Stimulated activated naive CD8-positive, alpha-beta T cell treated with anti-CD3 and anti-CD28 coated beads, Interleukin-15, Interleukin-2, amounts not matched to agents 100 ng/mL and 50 ng/mL, for 24 hours (primary cell): ENCODE results near the gene SLCO3A1.

Experiments used
- H3K27ac Mint-ChIP-seq: one replicate; pipeline ENCODE4 v1.8.0; 2021; ENCODE audit warnings: mild to moderate bottlenecking, mixed read lengths
- H3K27me3 Mint-ChIP-seq: one replicate; pipeline ENCODE4 v1.8.0; 2021; ENCODE audit warnings: mixed read lengths
- H3K36me3 Mint-ChIP-seq: one replicate; pipeline ENCODE4 v1.8.0; 2021; ENCODE audit warnings: low read depth, mixed read lengths
- H3K4me1 Mint-ChIP-seq: one replicate; pipeline ENCODE4 v1.8.0; 2021; ENCODE audit warnings: low read depth, mixed read lengths
- H3K4me3 Mint-ChIP-seq: one replicate; pipeline ENCODE4 v1.8.0; 2021; ENCODE audit warnings: mild to moderate bottlenecking, mixed read lengths
- H3K9me3 Mint-ChIP-seq: one replicate; pipeline ENCODE4 v1.8.0; 2021; ENCODE audit warnings: mixed read lengths

The SLCO3A1 gene

DNA sequence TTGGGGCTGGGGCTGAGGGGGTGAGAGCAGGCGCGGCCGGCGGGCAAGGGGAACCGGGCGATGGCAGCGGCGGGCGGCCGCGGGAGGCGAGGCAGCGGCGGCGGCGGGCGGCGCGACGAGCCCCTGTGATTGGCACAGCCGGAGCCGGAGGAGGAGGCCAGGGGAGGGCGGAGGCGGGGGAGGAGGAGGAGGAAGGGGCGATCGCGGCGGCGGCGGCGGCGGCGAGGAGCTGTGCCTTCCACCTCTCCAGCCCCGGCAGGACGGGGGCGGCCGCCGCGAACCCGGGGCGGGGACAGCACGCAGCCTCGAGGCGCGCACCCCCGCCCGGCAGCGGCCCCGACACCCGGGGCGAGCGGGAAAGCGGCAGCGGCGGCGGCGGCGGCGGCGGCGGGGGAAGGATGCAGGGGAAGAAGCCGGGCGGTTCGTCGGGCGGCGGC, at the start of gene SLCO3A1:
Gene SLCO3A1, plus strand, starts transcription at position 198 of the 437 bp plus-strand sequence.
- Mint-ChIP-seq H3K27ac (peak within 1 kb of the TSS; percentile 57), H3K4me1 (peaks cover 64% of the 10 kb centered on the region), H3K36me3 (no peaks in the 10 kb centered on the region), H3K9me3 (no peaks in the 10 kb centered on the region), H3K27me3 (peaks cover 5% of the 10 kb centered on the region), H3K4me3 (peak within 1 kb of the TSS; percentile 80)

DNA sequence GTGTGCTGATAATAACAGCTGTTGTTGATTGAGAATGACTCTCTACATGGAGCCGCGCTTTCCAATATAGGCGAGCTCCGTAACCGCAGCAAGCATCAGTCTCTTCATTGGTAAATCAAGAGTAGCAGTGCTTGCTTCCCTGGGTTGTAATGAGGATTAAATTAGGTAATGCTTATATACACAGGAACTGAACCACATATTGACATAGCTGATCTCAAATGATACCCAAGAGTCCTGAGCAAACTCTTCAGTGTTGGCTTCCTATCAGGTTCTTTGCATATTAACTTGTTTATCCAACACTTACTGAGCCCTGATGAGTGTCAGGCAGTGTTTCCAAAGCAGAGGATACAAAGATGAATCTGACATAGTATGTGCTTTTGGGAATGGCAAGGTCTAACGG, 46.4 kb upstream of the SLCO3A1 start:
- H3K36me3 Mint-ChIP-seq: no peaks in the 10 kb centered on the region
- H3K4me3 Mint-ChIP-seq: no peak overlapping the region
- peaks cover 20% of the 10 kb centered on the region for H3K27me3 Mint-ChIP-seq
- H3K9me3 Mint-ChIP-seq: no peaks in the 10 kb centered on the region
- no peaks in the 10 kb centered on the region for H3K4me1 Mint-ChIP-seq
- H3K27ac Mint-ChIP-seq: no peak overlapping the region

DNA sequence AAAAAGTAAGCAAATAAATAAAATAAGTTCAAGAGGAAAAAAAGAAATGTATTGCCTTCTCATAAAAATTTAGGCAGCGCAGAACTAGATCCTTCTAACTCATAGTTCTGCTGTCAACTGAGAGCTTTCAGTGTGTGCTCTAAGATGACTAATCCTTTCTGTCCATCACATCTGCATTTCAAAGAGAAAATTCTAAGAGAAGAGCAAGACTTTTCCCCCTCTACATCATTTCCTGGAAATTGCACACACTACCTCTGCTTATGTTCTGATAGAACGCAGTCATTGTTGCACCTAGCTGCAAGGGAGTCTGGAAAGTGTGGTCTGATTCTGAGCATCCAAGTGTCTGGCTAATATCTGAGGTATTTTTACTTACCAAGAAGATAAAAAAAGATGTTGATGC, 39.6 kb upstream of the SLCO3A1 start:
- Mint-ChIP-seq H3K27me3 (peaks cover 14% of the 10 kb centered on the region), H3K4me3 (no peak overlapping the region), H3K27ac (no peak overlapping the region), H3K9me3 (peaks cover 30% of the 10 kb centered on the region), H3K36me3 (peaks cover 9% of the 10 kb centered on the region), H3K4me1 (no peaks in the 10 kb centered on the region)

DNA sequence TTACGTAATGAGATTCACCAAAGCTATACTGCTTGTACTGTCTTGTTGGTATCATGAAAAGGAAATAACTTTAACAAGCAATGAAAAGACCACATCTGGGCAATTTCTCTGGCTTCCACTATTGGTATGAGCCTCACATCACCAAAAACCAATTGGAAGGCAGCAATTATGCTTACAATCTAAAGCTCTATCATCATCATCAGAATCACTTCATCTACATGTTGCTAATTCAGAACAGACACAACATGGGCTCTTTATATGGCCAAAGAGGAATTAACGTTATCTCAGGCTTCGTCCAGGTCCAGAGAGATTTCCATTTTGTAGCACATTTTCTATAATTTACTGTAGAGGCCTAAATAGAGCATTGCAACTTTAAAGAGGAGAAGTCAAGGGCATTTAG, 36.6 kb upstream of the SLCO3A1 start:
- H3K27ac Mint-ChIP-seq: no peak overlapping the region
- H3K4me3 Mint-ChIP-seq: no peak overlapping the region
- peaks cover 18% of the 10 kb centered on the region for H3K27me3 Mint-ChIP-seq
- H3K4me1 Mint-ChIP-seq: no peaks in the 10 kb centered on the region
- H3K36me3 Mint-ChIP-seq: peaks cover 9% of the 10 kb centered on the region
- peaks cover 30% of the 10 kb centered on the region for H3K9me3 Mint-ChIP-seq

DNA sequence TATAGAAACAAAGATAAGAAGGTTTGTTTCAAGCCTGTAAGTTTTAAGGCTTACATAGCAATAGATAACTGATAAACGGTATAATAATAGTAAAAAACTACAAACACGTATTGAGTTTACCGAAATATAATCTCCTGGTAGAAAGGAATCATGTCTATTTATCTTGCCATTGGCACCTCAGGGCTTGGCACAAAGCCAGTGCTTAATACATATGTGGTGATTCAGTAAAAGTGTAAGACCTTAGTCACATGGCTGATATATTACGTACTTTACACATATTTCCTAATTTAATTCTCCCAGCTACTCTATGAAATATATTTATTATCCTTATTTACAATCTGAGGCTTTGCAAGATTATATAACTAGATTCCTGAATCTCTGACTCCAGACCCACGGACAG, 32.0 kb upstream of the SLCO3A1 start:
- Mint-ChIP-seq H3K27me3 (peaks cover 18% of the 10 kb centered on the region), H3K9me3 (peaks cover 6% of the 10 kb centered on the region)

GRCh38 chr15:91824256-91824655, 29.3 kb upstream of the SLCO3A1 start:
- H3K9me3 Mint-ChIP-seq: no peaks in the 10 kb centered on the region
- H3K4me3 Mint-ChIP-seq: no peak overlapping the region
- no peaks in the 10 kb centered on the region for H3K4me1 Mint-ChIP-seq
- H3K36me3 Mint-ChIP-seq: no peaks in the 10 kb centered on the region
- H3K27me3 Mint-ChIP-seq: peaks cover 5% of the 10 kb centered on the region
- H3K27ac Mint-ChIP-seq: no peak overlapping the region

More for the DNA sequence above, 32.0 kb upstream of the SLCO3A1 start:
- Mint-ChIP-seq H3K4me3 (no peak overlapping the region), H3K27ac (no peak overlapping the region), H3K36me3 (peaks cover 2% of the 10 kb centered on the region), H3K4me1 (no peaks in the 10 kb centered on the region)

GRCh38 chr15:91826443-91826842, 27.1 kb upstream of the SLCO3A1 start:
- Mint-ChIP-seq H3K27me3 (no peaks in the 10 kb centered on the region), H3K4me1 (no peaks in the 10 kb centered on the region), H3K27ac (no peak overlapping the region), H3K9me3 (no peaks in the 10 kb centered on the region), H3K36me3 (no peaks in the 10 kb centered on the region), H3K4me3 (no peak overlapping the region)

DNA sequence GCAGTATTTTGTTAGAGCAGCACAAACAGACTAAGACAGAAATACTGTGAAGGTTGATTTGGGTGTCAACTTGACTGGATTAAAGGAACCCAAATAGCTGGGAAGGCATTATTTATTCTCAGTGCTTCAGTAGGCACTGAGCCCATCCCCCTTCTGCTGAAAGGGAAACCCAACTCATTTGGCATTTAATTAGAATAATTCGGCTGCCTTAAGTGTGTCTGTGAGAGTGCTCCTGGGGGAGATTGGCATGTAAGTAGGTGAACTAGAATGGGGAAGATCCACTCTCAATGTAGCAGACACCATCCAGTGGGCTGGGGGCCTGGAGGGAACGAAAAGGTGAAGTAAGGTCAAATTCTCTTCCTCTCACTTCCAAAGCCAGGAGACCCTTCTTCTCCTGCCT, 20.5 kb upstream of the SLCO3A1 start:
- no peaks in the 10 kb centered on the region for H3K4me1 Mint-ChIP-seq
- no peak overlapping the region for H3K4me3 Mint-ChIP-seq
- peaks cover 10% of the 10 kb centered on the region for H3K27me3 Mint-ChIP-seq
- H3K9me3 Mint-ChIP-seq: no peaks in the 10 kb centered on the region
- H3K36me3 Mint-ChIP-seq: no peaks in the 10 kb centered on the region
- no peak overlapping the region for H3K27ac Mint-ChIP-seq

- Mint-ChIP-seq H3K9me3 (no peaks in the 10 kb centered on the region), H3K27ac (no peak overlapping the region), H3K36me3 (no peaks in the 10 kb centered on the region), H3K4me3 (no peak overlapping the region), H3K27me3 (peaks cover 28% of the 10 kb centered on the region), H3K4me1 (no peaks in the 10 kb centered on the region)
Measured at GRCh38 chr15:91839867-91840266, 13.6 kb upstream of the SLCO3A1 start.

DNA sequence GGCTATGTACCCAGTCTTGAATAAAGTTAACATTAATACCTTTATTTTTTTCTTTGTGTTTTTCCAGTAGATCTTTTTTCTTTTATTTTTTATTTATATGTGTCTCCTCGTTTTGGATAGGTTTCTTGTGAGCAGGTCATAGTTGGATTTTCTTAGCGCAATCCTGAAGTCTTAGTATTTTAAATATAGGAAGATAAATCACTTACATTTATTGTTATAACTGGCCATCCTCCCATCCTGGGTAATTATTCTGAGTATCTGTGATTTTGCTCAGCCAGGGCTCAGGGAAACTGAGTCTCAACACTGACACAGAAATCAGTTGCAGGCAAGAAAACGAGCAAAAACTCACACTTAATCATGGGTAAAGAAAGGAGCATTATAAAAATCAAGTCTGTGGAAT, 11.6 kb upstream of the SLCO3A1 start:
- H3K27me3 Mint-ChIP-seq: peaks cover 28% of the 10 kb centered on the region
- no peak overlapping the region for H3K27ac Mint-ChIP-seq
- no peak overlapping the region for H3K4me3 Mint-ChIP-seq
- H3K9me3 Mint-ChIP-seq: no peaks in the 10 kb centered on the region
- no peaks in the 10 kb centered on the region for H3K4me1 Mint-ChIP-seq
- H3K36me3 Mint-ChIP-seq: no peaks in the 10 kb centered on the region

DNA sequence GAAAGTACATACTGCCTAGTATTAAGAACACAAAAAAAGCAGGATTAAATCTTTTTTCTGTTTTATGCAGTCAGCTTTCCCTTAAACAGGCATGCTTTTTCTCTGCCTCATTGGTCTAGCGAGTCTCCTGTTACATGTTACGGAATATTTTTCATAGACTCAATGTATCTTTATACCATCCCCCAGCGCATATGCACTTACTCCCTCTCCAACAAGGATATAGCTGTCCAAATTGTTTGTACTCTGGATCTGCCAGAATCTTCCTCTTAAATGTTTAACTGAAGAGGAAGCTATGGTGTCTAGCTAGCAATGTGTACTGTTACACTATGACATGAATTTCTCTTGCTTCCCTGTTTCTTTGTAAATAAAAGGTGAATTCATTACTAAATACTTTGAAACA, 9.2 kb upstream of the SLCO3A1 start:
- H3K27ac Mint-ChIP-seq: no peak overlapping the region
- no peaks in the 10 kb centered on the region for H3K9me3 Mint-ChIP-seq
- H3K4me1 Mint-ChIP-seq: peaks cover 2% of the 10 kb centered on the region
- no peak overlapping the region for H3K4me3 Mint-ChIP-seq
- H3K36me3 Mint-ChIP-seq: no peaks in the 10 kb centered on the region
- H3K27me3 Mint-ChIP-seq: peaks cover 25% of the 10 kb centered on the region

DNA sequence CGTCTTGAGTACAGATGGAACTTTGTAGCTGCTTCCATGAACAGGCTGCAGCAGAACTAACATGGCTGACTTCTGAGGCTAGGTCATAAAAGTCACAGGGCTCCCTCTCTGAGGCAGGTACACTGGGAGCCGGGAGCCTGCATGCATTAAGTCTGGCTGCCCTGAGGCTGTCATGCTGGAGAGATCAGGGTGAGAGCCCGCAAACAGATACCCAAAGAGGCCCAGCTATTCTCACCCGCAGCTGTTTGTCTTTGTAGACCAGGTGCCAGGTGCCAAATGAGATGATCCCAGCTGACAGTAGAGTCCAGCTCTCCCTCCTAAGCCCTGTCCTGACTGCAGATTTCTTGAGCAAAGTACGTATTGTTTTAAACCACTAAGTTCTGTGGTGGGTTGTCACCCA, 8.6 kb upstream of the SLCO3A1 start:
- H3K27me3 Mint-ChIP-seq: peaks cover 25% of the 10 kb centered on the region
- H3K9me3 Mint-ChIP-seq: no peaks in the 10 kb centered on the region
- H3K4me3 Mint-ChIP-seq: no peak overlapping the region
- no peaks in the 10 kb centered on the region for H3K36me3 Mint-ChIP-seq
- no peak overlapping the region for H3K27ac Mint-ChIP-seq
- peaks cover 7% of the 10 kb centered on the region for H3K4me1 Mint-ChIP-seq

GRCh38 chr15:91845720-91846119, 7.8 kb upstream of the SLCO3A1 start:
- H3K9me3 Mint-ChIP-seq: no peaks in the 10 kb centered on the region
- no peak overlapping the region for H3K27ac Mint-ChIP-seq
- no peak overlapping the region for H3K4me3 Mint-ChIP-seq
- H3K36me3 Mint-ChIP-seq: no peaks in the 10 kb centered on the region
- H3K27me3 Mint-ChIP-seq: peaks cover 19% of the 10 kb centered on the region
- peaks cover 9% of the 10 kb centered on the region for H3K4me1 Mint-ChIP-seq

DNA sequence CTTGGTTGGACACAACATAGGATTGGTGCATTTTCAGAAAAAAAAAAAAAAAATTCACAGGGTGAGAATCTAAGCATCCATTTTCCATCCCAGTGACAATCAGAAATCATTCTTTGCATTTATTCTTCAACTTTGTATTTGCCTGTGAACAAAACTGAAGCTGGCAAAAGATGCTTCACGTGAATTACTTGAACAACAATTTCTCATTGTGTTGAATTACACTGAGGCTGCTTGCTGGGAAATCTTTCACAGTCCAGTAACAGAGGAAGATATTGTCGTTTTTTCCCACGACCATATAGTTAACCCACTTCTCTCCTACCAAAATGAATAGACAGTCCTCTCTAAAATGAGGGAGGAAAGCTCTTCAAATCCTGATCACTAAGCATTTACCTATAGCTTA, 4.3 kb upstream of the SLCO3A1 start:
- Mint-ChIP-seq H3K4me3 (no peak overlapping the region), H3K36me3 (no peaks in the 10 kb centered on the region), H3K27me3 (peaks cover 14% of the 10 kb centered on the region), H3K9me3 (no peaks in the 10 kb centered on the region), H3K4me1 (peaks cover 23% of the 10 kb centered on the region), H3K27ac (no peak overlapping the region)

DNA sequence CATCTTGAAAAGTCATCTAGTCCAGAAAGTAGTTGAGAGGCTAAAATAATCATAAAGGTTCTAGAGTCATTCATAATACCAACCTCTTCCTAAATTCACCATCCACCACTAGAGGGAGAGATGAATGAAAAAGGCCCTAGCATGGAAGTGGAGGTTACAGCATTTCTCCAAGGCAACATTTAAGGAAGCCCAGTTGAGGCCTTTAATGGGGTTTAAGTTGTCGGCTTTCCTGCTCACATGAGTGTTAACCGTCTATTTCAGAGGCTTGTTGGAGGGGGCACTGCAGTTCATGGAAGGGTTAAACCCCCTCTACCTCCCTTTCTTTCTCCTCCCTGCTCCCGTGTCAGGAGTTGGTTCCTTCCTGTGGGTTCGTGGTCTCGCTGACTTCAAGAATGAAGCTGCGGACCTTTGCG, 3.8 kb upstream of the SLCO3A1 start:
- peaks cover 10% of the 10 kb centered on the region for H3K27me3 Mint-ChIP-seq
- H3K4me1 Mint-ChIP-seq: peaks cover 28% of the 10 kb centered on the region
- no peaks in the 10 kb centered on the region for H3K36me3 Mint-ChIP-seq
- H3K9me3 Mint-ChIP-seq: no peaks in the 10 kb centered on the region
- peak overlapping the region; percentile 20 for H3K4me3 Mint-ChIP-seq
- peak overlapping the region; percentile 36 for H3K27ac Mint-ChIP-seq

GRCh38 chr15:91852741-91853510, 582 bp upstream of the SLCO3A1 start:
- Mint-ChIP-seq H3K4me1 (peaks cover 58% of the 10 kb centered on the region), H3K27me3 (peaks cover 5% of the 10 kb centered on the region), H3K27ac (peak overlapping the region; percentile 57), H3K9me3 (no peaks in the 10 kb centered on the region), H3K4me3 (peak overlapping the region; percentile 80), H3K36me3 (no peaks in the 10 kb centered on the region)
